GM21619 (cell line): ENCODE measurements around the gene JTB.
"Not testable (repeated sequence)": the region's sequence is repeated elsewhere in the genome, so short reads cannot be mapped to it uniquely, and the experiment has no call there.

Experiments used
- ATAC-seq: cut with Tn5 transposase; IDR thresholded peaks from one replicate; pipeline ENCODE4 v1.9.1; 2021; ENCODE audit not compliant: unreplicated experiment

Gene JTB

GRCh38 chr1:153979091-153979490 is 1.6 kb upstream of the JTB start:
- not testable (repeated sequence) for ATAC-seq

- ATAC-seq: no peak
Observed at GRCh38 chr1:153978274-153978909, 918 bp upstream of the JTB start.

- ATAC-seq: peak; percentile 7
Observed at GRCh38 chr1:153976819-153977249, 640 bp downstream of the JTB start.

- no peak for ATAC-seq
Observed at GRCh38 chr1:153973525-153973924, 3.9 kb downstream of the JTB start.

GRCh38 chr1:153973071-153973470 is 4.4 kb downstream of the JTB start:
- no peak for ATAC-seq

- ATAC-seq: no peak
Observed at GRCh38 chr1:153970346-153970745, 7.1 kb downstream of the JTB start.

GRCh38 chr1:153968972-153969371 is 8.5 kb downstream of the JTB start:
- no peak for ATAC-seq

- ATAC-seq: no peak
Observed at GRCh38 chr1:153968408-153968807, 9.1 kb downstream of the JTB start.

GRCh38 chr1:153968000-153968363 is 9.5 kb downstream of the JTB start:
- ATAC-seq: no peak

GRCh38 chr1:153967107-153967999 is 10.1 kb downstream of the JTB start, which contains the start of gene CREB3L4:
Gene CREB3L4 (plus strand): TSS chr1:153967902. CDS start chr1:153968526, 624 bp downstream.
- ATAC-seq: peak; percentile 76

GRCh38 chr1:153963850-153964331 is 13.6 kb downstream of the JTB start:
- no peak for ATAC-seq

GRCh38 chr1:153963030-153963849 is 14.2 kb downstream of the JTB start, which contains the start of gene SLC39A1:
Gene SLC39A1 (minus strand): TSS chr1:153963537. CDS start chr1:153962715, 822 bp downstream.
- ATAC-seq: peak; percentile 38

- no peak for ATAC-seq
Observed at GRCh38 chr1:153962088-153963029, 15.1 kb downstream of the JTB start.

- ATAC-seq: no peak
Observed at GRCh38 chr1:153961421-153961820, 16.1 kb downstream of the JTB start.

GRCh38 chr1:153960206-153960605 is 17.3 kb downstream of the JTB start:
- ATAC-seq: no peak

GRCh38 chr1:153959454-153959853 is 18.0 kb downstream of the JTB start:
- ATAC-seq: no peak

GRCh38 chr1:153958961-153959260 is 18.6 kb downstream of the JTB start:
- ATAC-seq: no peak

GRCh38 chr1:153958111-153958960 is 19.1 kb downstream of the JTB start, which contains the start of gene CRTC2:
Gene CRTC2 (minus strand): TSS chr1:153958612. CDS start chr1:153958497, 115 bp downstream.
- ATAC-seq: peak; percentile 72

- peak; percentile 16 for ATAC-seq
Observed at GRCh38 chr1:153957744-153958110, 19.7 kb downstream of the JTB start.
